ENCODE measurements around the gene ASB1.

Gene ASB1

GRCh38 chr2:238444242-238444641 is 17.5 kb downstream of the ASB1 start:
- H3K4me3 ChIP-seq (ENCODE audit: insufficient read depth, low read depth, low read length), result no peak overlapping the region
- H3K27me3 ChIP-seq (ENCODE audit: control insufficient read depth, insufficient read depth, low read length, poor library complexity, severe bottlenecking), result no peaks in the 10 kb centered on the region
- H3K4me1 ChIP-seq (ENCODE audit: control insufficient read depth, insufficient read depth, low read length), result no peaks in the 10 kb centered on the region
- H3K36me3 ChIP-seq (ENCODE audit: control insufficient read depth, insufficient read depth, low read length), result peaks cover 26% of the 10 kb centered on the region
- WGBS, 2 experiments, result 95 to 97% methylated on average over 13 of the region's 13 CpGs
- no peaks in the 10 kb centered on the region for H3K9me3 ChIP-seq (ENCODE audit: control insufficient read depth, low read length)
- H3K27ac ChIP-seq (ENCODE audit: insufficient read depth, low read depth, low read length, poor library complexity, severe bottlenecking), result no peak overlapping the region

GRCh38 chr2:238445409-238446190 is 18.9 kb downstream of the ASB1 start:
- H3K36me3 ChIP-seq (ENCODE audit: control insufficient read depth, insufficient read depth, low read length), result peaks cover 26% of the 10 kb centered on the region
- no peaks in the 10 kb centered on the region for H3K4me1 ChIP-seq (ENCODE audit: control insufficient read depth, insufficient read depth, low read length)
- no peaks in the 10 kb centered on the region for H3K9me3 ChIP-seq (ENCODE audit: control insufficient read depth, low read length)
- no peak overlapping the region for H3K27ac ChIP-seq (ENCODE audit: insufficient read depth, low read depth, low read length, poor library complexity, severe bottlenecking)
- 95 to 96% methylated on average over 17 of the region's 17 CpGs for WGBS, 2 experiments
- no peaks in the 10 kb centered on the region for H3K27me3 ChIP-seq (ENCODE audit: control insufficient read depth, insufficient read depth, low read length, poor library complexity, severe bottlenecking)
- H3K4me3 ChIP-seq (ENCODE audit: insufficient read depth, low read depth, low read length), result no peak overlapping the region

GRCh38 chr2:238446371-238446770 is 19.6 kb downstream of the ASB1 start:
- Histone ChIP-seq H3K27ac (ENCODE audit: insufficient read depth, low read depth, low read length, poor library complexity, severe bottlenecking) (no peak overlapping the region), H3K4me3 (ENCODE audit: insufficient read depth, low read depth, low read length) (no peak overlapping the region), H3K36me3 (ENCODE audit: control insufficient read depth, insufficient read depth, low read length) (peaks cover 26% of the 10 kb centered on the region), H3K4me1 (ENCODE audit: control insufficient read depth, insufficient read depth, low read length) (no peaks in the 10 kb centered on the region), H3K9me3 (ENCODE audit: control insufficient read depth, low read length) (no peaks in the 10 kb centered on the region), H3K27me3 (ENCODE audit: control insufficient read depth, insufficient read depth, low read length, poor library complexity, severe bottlenecking) (no peaks in the 10 kb centered on the region)
- WGBS, 2 experiments, result 94 to 96% methylated on average over 8 of the region's 8 CpGs

- Histone ChIP-seq H3K27ac (ENCODE audit: insufficient read depth, low read depth, low read length, poor library complexity, severe bottlenecking) (no peak overlapping the region), H3K4me3 (ENCODE audit: insufficient read depth, low read depth, low read length) (no peak overlapping the region), H3K4me1 (ENCODE audit: control insufficient read depth, insufficient read depth, low read length) (no peaks in the 10 kb centered on the region), H3K36me3 (ENCODE audit: control insufficient read depth, insufficient read depth, low read length) (peaks cover 30% of the 10 kb centered on the region), H3K9me3 (ENCODE audit: control insufficient read depth, low read length) (no peaks in the 10 kb centered on the region), H3K27me3 (ENCODE audit: control insufficient read depth, insufficient read depth, low read length, poor library complexity, severe bottlenecking) (no peaks in the 10 kb centered on the region)
- WGBS, 2 experiments, result 93 to 95% methylated on average over 19 of the region's 19 CpGs
Observed at GRCh38 chr2:238448031-238448955, 21.6 kb downstream of the ASB1 start.

- 92 to 93% methylated on average over 5 to 7 of the region's 8 CpGs for WGBS, 2 experiments
- Histone ChIP-seq H3K4me1 (ENCODE audit: control insufficient read depth, insufficient read depth, low read length) (no peaks in the 10 kb centered on the region), H3K9me3 (ENCODE audit: control insufficient read depth, low read length) (no peaks in the 10 kb centered on the region), H3K36me3 (ENCODE audit: control insufficient read depth, insufficient read depth, low read length) (peaks cover 27% of the 10 kb centered on the region), H3K27ac (ENCODE audit: insufficient read depth, low read depth, low read length, poor library complexity, severe bottlenecking) (no peak overlapping the region), H3K27me3 (ENCODE audit: control insufficient read depth, insufficient read depth, low read length, poor library complexity, severe bottlenecking) (no peaks in the 10 kb centered on the region), H3K4me3 (ENCODE audit: insufficient read depth, low read depth, low read length) (no peak overlapping the region)
Observed at GRCh38 chr2:238449241-238449640, 22.5 kb downstream of the ASB1 start.

GRCh38 chr2:238449909-238450417 is 23.2 kb downstream of the ASB1 start:
- no peaks in the 10 kb centered on the region for H3K9me3 ChIP-seq (ENCODE audit: control insufficient read depth, low read length)
- H3K4me1 ChIP-seq (ENCODE audit: control insufficient read depth, insufficient read depth, low read length), result no peaks in the 10 kb centered on the region
- peaks cover 21% of the 10 kb centered on the region for H3K36me3 ChIP-seq (ENCODE audit: control insufficient read depth, insufficient read depth, low read length)
- no peak overlapping the region for H3K4me3 ChIP-seq (ENCODE audit: insufficient read depth, low read depth, low read length)
- H3K27ac ChIP-seq (ENCODE audit: insufficient read depth, low read depth, low read length, poor library complexity, severe bottlenecking), result no peak overlapping the region
- WGBS, 2 experiments, result 91 to 92% methylated on average over 9 of the region's 9 CpGs
- no peaks in the 10 kb centered on the region for H3K27me3 ChIP-seq (ENCODE audit: control insufficient read depth, insufficient read depth, low read length, poor library complexity, severe bottlenecking)

GRCh38 chr2:238450440-238450861 is 23.7 kb downstream of the ASB1 start:
- H3K27ac ChIP-seq (ENCODE audit: insufficient read depth, low read depth, low read length, poor library complexity, severe bottlenecking), result no peak overlapping the region
- no peaks in the 10 kb centered on the region for H3K9me3 ChIP-seq (ENCODE audit: control insufficient read depth, low read length)
- H3K4me1 ChIP-seq (ENCODE audit: control insufficient read depth, insufficient read depth, low read length), result no peaks in the 10 kb centered on the region
- H3K36me3 ChIP-seq (ENCODE audit: control insufficient read depth, insufficient read depth, low read length), result peaks cover 21% of the 10 kb centered on the region
- H3K4me3 ChIP-seq (ENCODE audit: insufficient read depth, low read depth, low read length), result no peak overlapping the region
- 95 to 96% methylated on average over 11 of the region's 11 CpGs for WGBS, 2 experiments
- H3K27me3 ChIP-seq (ENCODE audit: control insufficient read depth, insufficient read depth, low read length, poor library complexity, severe bottlenecking), result no peaks in the 10 kb centered on the region

- Histone ChIP-seq H3K36me3 (ENCODE audit: control insufficient read depth, insufficient read depth, low read length) (peaks cover 4% of the 10 kb centered on the region), H3K4me3 (ENCODE audit: insufficient read depth, low read depth, low read length) (no peak overlapping the region), H3K27me3 (ENCODE audit: control insufficient read depth, insufficient read depth, low read length, poor library complexity, severe bottlenecking) (no peaks in the 10 kb centered on the region), H3K4me1 (ENCODE audit: control insufficient read depth, insufficient read depth, low read length) (no peaks in the 10 kb centered on the region), H3K9me3 (ENCODE audit: control insufficient read depth, low read length) (no peaks in the 10 kb centered on the region), H3K27ac (ENCODE audit: insufficient read depth, low read depth, low read length, poor library complexity, severe bottlenecking) (no peak overlapping the region)
- 91 to 92% methylated on average over 4 of the region's 4 CpGs for WGBS, 2 experiments
Observed at GRCh38 chr2:238453842-238454241, 27.1 kb downstream of the ASB1 start.

- H3K4me1 ChIP-seq (ENCODE audit: control insufficient read depth, insufficient read depth, low read length), result no peaks in the 10 kb centered on the region
- H3K36me3 ChIP-seq (ENCODE audit: control insufficient read depth, insufficient read depth, low read length), result peaks cover 4% of the 10 kb centered on the region
- H3K4me3 ChIP-seq (ENCODE audit: insufficient read depth, low read depth, low read length), result no peak overlapping the region
- no peaks in the 10 kb centered on the region for H3K9me3 ChIP-seq (ENCODE audit: control insufficient read depth, low read length)
- 90 to 100% methylated on average over 1 of the region's 1 CpG for WGBS, 2 experiments
- H3K27ac ChIP-seq (ENCODE audit: insufficient read depth, low read depth, low read length, poor library complexity, severe bottlenecking), result no peak overlapping the region
- no peaks in the 10 kb centered on the region for H3K27me3 ChIP-seq (ENCODE audit: control insufficient read depth, insufficient read depth, low read length, poor library complexity, severe bottlenecking)
Observed at GRCh38 chr2:238456449-238456848, 29.7 kb downstream of the ASB1 start.

Measured in ectodermal cell (in vitro differentiated cells).